Measurements from ENCODE around the gene FYCO1. TPM values are rescaled to one million over a fixed set of nuclear protein-coding genes. Genes with fewer than 3 reads are reported as not detected.

The FYCO1 gene
- total RNA-seq, 6 experiments from 2014 or later = 20.8 to 30.7 (median 27.2) TPM

DNA sequence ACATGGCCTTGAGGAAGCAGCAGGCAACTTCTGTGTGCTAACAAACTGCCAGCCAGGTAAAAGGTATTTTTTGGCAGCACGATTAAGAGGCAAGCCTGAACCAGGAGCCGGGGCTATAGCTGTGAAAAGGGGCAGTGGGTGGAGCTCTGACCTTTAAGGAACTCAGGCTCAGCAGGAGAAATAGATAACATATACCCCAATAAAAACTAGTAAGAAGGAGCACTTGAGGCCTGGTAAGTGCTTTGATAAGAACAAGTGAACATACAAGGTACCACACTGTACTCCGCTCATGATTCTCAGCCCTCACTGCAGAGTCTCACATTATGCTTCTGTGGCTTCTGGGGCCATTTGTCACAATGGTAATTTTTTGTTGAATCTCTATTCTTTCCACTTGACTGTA, 5.4 kb downstream of the FYCO1 start:
- H3K4me3 Mint-ChIP-seq = no peak overlapping the region
- H3K4me1 Mint-ChIP-seq (ENCODE audit: low read depth) = peaks cover 84% of the 10 kb centered on the region
- no peaks in the 10 kb centered on the region for H3K9me3 Mint-ChIP-seq
- peaks cover 3% of the 10 kb centered on the region; the same call in 1 of the 2 replicates for H3K27me3 Mint-ChIP-seq (ENCODE audit: insufficient read depth)
- peak overlapping the region; percentile 25; the same call in 1 of the 2 replicates for H3K27ac Mint-ChIP-seq
- TF ChIP-seq, protein P1, sequence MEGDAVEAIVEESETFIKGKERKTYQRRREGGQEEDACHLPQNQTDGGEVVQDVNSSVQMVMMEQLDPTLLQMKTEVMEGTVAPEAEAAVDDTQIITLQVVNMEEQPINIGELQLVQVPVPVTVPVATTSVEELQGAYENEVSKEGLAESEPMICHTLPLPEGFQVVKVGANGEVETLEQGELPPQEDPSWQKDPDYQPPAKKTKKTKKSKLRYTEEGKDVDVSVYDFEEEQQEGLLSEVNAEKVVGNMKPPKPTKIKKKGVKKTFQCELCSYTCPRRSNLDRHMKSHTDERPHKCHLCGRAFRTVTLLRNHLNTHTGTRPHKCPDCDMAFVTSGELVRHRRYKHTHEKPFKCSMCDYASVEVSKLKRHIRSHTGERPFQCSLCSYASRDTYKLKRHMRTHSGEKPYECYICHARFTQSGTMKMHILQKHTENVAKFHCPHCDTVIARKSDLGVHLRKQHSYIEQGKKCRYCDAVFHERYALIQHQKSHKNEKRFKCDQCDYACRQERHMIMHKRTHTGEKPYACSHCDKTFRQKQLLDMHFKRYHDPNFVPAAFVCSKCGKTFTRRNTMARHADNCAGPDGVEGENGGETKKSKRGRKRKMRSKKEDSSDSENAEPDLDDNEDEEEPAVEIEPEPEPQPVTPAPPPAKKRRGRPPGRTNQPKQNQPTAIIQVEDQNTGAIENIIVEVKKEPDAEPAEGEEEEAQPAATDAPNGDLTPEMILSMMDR (IDR thresholded peaks at IDR 0.05) = no peak
- DNase-seq = no peak
- H3K36me3 Mint-ChIP-seq (ENCODE audit: low read depth) = no peaks in the 10 kb centered on the region

DNA sequence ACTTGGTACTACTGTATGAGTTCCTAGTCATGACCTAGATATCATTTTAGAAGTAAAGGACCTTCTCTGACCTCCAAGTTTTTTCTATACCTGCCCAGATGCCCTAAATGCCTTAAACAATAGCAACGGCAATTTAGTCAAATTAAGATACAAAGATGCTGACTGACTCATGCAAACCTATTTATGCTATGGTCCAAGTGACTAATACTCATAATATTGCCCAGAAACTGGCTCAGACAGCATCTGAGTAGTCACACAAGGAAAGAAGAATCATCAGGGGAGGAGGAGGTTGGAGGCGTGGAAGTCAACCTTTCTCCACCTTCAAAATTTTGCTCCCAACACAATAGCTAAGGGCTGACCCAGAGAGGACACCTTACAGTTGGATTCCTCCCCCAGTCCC, 6.8 kb downstream of the FYCO1 start:
- peak overlapping the region; percentile 98 for H3K27ac Mint-ChIP-seq
- H3K4me1 Mint-ChIP-seq (ENCODE audit: low read depth) = peaks cover 94% of the 10 kb centered on the region
- DNase-seq = peak; percentile 89
- peaks cover 3% of the 10 kb centered on the region; the same call in 1 of the 2 replicates for H3K27me3 Mint-ChIP-seq (ENCODE audit: insufficient read depth)
- TF ChIP-seq, protein P1 (IDR thresholded peaks at IDR 0.05) = no peak
- H3K4me3 Mint-ChIP-seq = peak overlapping the region; percentile 61
- H3K9me3 Mint-ChIP-seq = no peaks in the 10 kb centered on the region
- H3K36me3 Mint-ChIP-seq (ENCODE audit: low read depth) = peaks cover 5% of the 10 kb centered on the region; the same call in 1 of the 2 replicates

DNA sequence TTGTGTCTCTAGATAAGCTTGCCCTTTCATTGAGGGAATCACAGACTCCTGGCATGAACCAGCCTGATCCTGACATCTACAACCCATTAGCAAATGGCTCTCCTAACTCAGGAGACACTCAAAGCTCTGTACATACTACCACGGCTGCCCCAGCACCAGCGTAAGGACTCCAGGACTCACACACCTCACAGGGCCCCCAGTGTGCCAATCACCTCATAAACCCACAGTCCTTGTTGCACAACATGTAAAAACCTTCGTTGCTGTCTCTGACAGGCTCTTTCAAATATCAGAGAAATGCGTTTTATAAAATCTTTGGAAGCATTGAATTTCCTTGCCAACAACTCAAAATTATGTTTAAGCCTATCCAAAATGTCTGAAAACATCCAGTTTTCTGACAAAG, 7.3 kb downstream of the FYCO1 start:
- Mint-ChIP-seq H3K4me1 (ENCODE audit: low read depth) (peaks cover 90% of the 10 kb centered on the region), H3K36me3 (ENCODE audit: low read depth) (peaks cover 7% of the 10 kb centered on the region; the same call in 1 of the 2 replicates), H3K4me3 (peak overlapping the region; percentile 61), H3K27me3 (ENCODE audit: insufficient read depth) (peaks cover 3% of the 10 kb centered on the region; the same call in 1 of the 2 replicates), H3K9me3 (no peaks in the 10 kb centered on the region), H3K27ac (peak overlapping the region; percentile 98)
- TF ChIP-seq, protein P1 (IDR thresholded peaks at IDR 0.05) = no peak
- DNase-seq = no peak

DNA sequence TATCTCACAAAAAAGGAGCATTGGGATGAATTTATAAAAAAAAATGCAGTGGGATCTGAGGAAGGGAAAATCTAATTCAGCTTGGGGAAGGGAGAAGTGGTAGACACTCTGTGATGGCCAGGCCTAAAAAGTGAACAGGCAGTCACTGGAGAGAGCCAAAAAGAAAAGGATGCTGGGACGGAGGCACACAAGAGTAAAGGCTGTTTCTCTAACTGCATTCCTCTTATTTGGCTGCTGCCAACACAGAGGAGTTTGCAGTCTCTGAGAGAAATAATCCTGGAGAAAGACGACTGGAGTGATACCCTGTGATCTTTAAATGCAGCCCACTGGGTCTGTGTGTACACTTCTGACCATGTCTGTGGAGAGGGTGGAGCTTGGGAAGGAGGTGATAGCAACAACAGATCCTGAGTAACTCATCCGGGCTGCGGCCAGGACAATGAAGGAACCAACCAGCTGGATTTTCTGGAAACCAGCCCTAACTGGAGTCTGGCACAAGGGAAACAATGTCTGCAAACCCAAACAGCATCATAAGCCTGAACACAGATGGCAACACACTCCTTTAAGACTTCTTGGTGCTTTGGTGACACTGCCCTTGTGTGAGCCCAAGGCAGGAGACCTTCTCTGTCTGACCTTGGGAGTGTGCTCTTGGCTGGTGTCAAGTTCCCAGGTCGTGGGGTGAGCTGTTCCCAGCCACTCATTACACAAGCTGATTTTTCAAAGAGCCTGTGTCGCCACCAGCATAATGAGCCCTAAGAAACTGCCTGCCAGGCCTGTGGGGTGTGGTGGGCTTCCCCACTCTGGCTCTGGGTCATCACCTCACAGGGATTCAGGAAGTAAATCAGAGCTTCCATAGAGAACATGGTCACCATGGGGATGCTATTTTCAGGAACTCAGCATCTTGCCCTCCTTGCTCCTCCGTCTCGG, 8.0 kb downstream of the FYCO1 start:
- H3K27me3 Mint-ChIP-seq (ENCODE audit: insufficient read depth) = peaks cover 3% of the 10 kb centered on the region; the same call in 1 of the 2 replicates
- peaks cover 83% of the 10 kb centered on the region for H3K4me1 Mint-ChIP-seq (ENCODE audit: low read depth)
- H3K9me3 Mint-ChIP-seq = no peaks in the 10 kb centered on the region
- TF ChIP-seq, protein P1 (IDR thresholded peaks at IDR 0.05) = no peak
- H3K4me3 Mint-ChIP-seq = peak overlapping the region; percentile 61
- DNase-seq = peak; percentile 43
- peaks cover 7% of the 10 kb centered on the region; the same call in 1 of the 2 replicates for H3K36me3 Mint-ChIP-seq (ENCODE audit: low read depth)
- peak overlapping the region; percentile 98 for H3K27ac Mint-ChIP-seq

DNA sequence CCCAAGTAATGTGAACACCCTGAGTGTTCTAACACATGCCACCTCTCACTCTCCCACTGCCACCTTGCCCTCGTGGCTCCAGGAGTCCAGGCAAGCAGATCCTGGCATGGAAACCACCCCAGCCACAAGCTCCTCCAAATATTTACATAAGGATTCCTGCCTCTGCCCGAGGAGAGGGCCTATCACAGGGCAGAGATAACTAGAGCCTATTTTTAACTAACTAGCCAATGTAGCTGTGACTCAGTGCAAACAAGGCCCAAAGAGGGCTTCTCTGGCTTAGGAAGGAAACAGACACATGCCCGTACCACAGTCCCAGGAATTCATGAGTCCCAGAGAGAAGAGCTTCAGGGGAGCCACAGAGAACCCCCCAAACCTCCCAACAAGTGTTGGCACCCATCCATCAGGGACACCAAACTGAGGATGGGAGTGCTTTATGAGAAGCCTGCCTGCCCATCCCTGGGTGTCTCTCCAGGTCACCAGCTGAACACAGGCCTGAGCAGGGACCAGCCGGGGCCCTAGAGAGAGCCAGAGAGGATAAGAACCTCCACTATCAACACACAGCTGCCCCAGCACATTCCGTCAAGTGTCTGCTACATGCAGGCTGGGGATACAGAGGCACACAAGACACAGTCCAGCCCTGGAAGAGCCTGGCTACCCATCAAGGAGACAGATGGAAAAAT, 9.2 kb downstream of the FYCO1 start:
- TF ChIP-seq, protein P1 (IDR thresholded peaks at IDR 0.05) = no peak
- Mint-ChIP-seq H3K27me3 (ENCODE audit: insufficient read depth) (peaks cover 3% of the 10 kb centered on the region; the same call in 1 of the 2 replicates), H3K27ac (peak overlapping the region; percentile 98), H3K36me3 (ENCODE audit: low read depth) (peaks cover 7% of the 10 kb centered on the region), H3K4me1 (ENCODE audit: low read depth) (peaks cover 77% of the 10 kb centered on the region), H3K4me3 (peak overlapping the region; percentile 61), H3K9me3 (no peaks in the 10 kb centered on the region)
- DNase-seq = peak; percentile 86

Data from HFFc6 (cell line).